GM12801 (cell line): ENCODE results near the gene VTN.

ENCODE experiments used
- CTCF ChIP-seq: IDR thresholded peaks from one replicate; pipeline ENCODE4 v1.5.1; 2011; ENCODE audit warnings: control low read depth; ENCODE audit not compliant: insufficient read length; ENCODE audit errors: extremely low read depth

Gene VTN

GRCh38 chr17:28372945-28373274 lies 2.8 kb upstream of the VTN start:
- no peak for TF ChIP-seq CTCF

GRCh38 chr17:28372203-28372944 lies 2.3 kb upstream of the VTN start:
- TF ChIP-seq CTCF: no peak

GRCh38 chr17:28371245-28372202 lies 1.4 kb upstream of the VTN start, which contains the start of gene SARM1:
Gene SARM1 (plus strand): TSS chr17:28371694. CDS start chr17:28372033, 339 bp downstream.
- no peak for TF ChIP-seq CTCF

- no peak for TF ChIP-seq CTCF
These were observed 617 bp upstream of the VTN start for GRCh38 chr17:28370744-28371103.

GRCh38 chr17:28369684-28370034 lies 448 bp downstream of the VTN start:
- TF ChIP-seq CTCF: no peak

- TF ChIP-seq CTCF: no peak
These were observed 1.0 kb downstream of the VTN start for GRCh38 chr17:28368915-28369683.

- no peak for TF ChIP-seq CTCF
These were observed 1.7 kb downstream of the VTN start for GRCh38 chr17:28368306-28368831.
